CD14-positive monocyte (primary cell): ENCODE measurements around the gene FOXP1. TPM values are rescaled to one million over a fixed set of nuclear protein-coding genes. Genes with fewer than 3 reads are reported as not detected.

ENCODE experiments used
- DNase-seq, 3 donors: peaks; one replicate each; pipeline ENCODE4 v3.0.0-alpha.2; 2011 to 2022
- H2AFZ ChIP-seq: 2 replicates; pipeline ENCODE4 v1.6.0; 2012; ENCODE audit warnings: mild to moderate bottlenecking, low read depth, low read length, inconsistent platforms; ENCODE audit not compliant: insufficient read depth, poor library complexity, severe bottlenecking
- H3K27ac ChIP-seq, 2 donors: 1 replicate in 1 of 2; 2 replicates in 1 of 2; pipeline ENCODE4 v1.5.1; 2012 to 2013; ENCODE audit warnings: low read length in 2 of 2, control low read depth in 1 of 2, inconsistent platforms in 1 of 2, low read depth in 1 of 2, mild to moderate bottlenecking in 1 of 2
- H3K27me3 ChIP-seq, 2 donors: one replicate each; pipeline versions ENCODE4 v1.6.0 to v1.6.1; 2011 to 2013; ENCODE audit warnings: low read length in 2 of 2; ENCODE audit not compliant: control insufficient read depth in 2 of 2, insufficient read depth in 2 of 2
- H3K36me3 ChIP-seq, 2 donors: replicated peaks in 1 of 2; 1 replicate in 1 of 2; 2 replicates in 1 of 2; pipeline versions ENCODE4 v1.5.1 to v1.6.1; 2012 to 2013; ENCODE audit warnings: low read length in 2 of 2, control low read depth in 1 of 2, inconsistent platforms in 1 of 2, mild to moderate bottlenecking in 1 of 2; ENCODE audit not compliant: insufficient read depth in 2 of 2, control insufficient read depth in 1 of 2
- H3K4me1 ChIP-seq, 2 donors: 1 replicate in 1 of 2; 2 replicates in 1 of 2; pipeline versions ENCODE4 v1.5.1 to v1.6.1; 2012 to 2013; ENCODE audit warnings: low read length in 2 of 2, control low read depth in 1 of 2, inconsistent platforms in 1 of 2, mild to moderate bottlenecking in 1 of 2, moderate library complexity in 1 of 2; ENCODE audit not compliant: insufficient read depth in 2 of 2, control insufficient read depth in 1 of 2
- H3K4me2 ChIP-seq: replicated peaks from 2 replicates; pipeline ENCODE3; 2012; ENCODE audit warnings: low read length, moderate library complexity, mild to moderate bottlenecking; ENCODE audit not compliant: poor library complexity, severe bottlenecking; ENCODE audit errors: extremely low read depth
- H3K4me3 ChIP-seq, 3 experiments: fragments of 200-600 bp in 1 of 3; sonication (generic) in 1 of 3; replicated peaks in 1 of 3; 1 replicate in 2 of 3; 2 replicates in 1 of 3; pipeline ENCODE4 v1.5.1; 2011 to 2013; ENCODE audit warnings: low read length in 3 of 3, mild to moderate bottlenecking in 3 of 3, control low read depth in 2 of 3, low read depth in 2 of 3, inconsistent platforms in 1 of 3, moderate library complexity in 1 of 3
- H3K79me2 ChIP-seq: 2 replicates; pipeline ENCODE4 v1.6.0; 2012; ENCODE audit warnings: mild to moderate bottlenecking, control low read depth, inconsistent platforms, low read length, moderate library complexity; ENCODE audit not compliant: insufficient read depth
- H3K9ac ChIP-seq: 2 replicates; pipeline ENCODE4 v1.6.0; 2017; ENCODE audit warnings: low read length, mild to moderate bottlenecking; ENCODE audit not compliant: insufficient read depth, poor library complexity, severe bottlenecking
- H3K9me3 ChIP-seq, 2 donors: replicated peaks in 1 of 2; 1 replicate in 1 of 2; 2 replicates in 1 of 2; pipeline versions ENCODE4 v1.5.1 to v1.6.1; 2012 to 2013; ENCODE audit warnings: low read length in 2 of 2, control low read depth in 1 of 2; ENCODE audit not compliant: control insufficient read depth in 1 of 2, insufficient read depth in 1 of 2
- H4K20me1 ChIP-seq: 2 replicates; pipeline ENCODE4 v1.6.0; 2012; ENCODE audit warnings: mild to moderate bottlenecking, low read length, control low read depth, moderate library complexity; ENCODE audit not compliant: insufficient read depth
- H3K27ac Mint-ChIP-seq, 7 donors: one replicate each; pipeline ENCODE4 v1.8.0; 2020; ENCODE audit warnings: mild to moderate bottlenecking in 7 of 7, mixed read lengths in 7 of 7, moderate library complexity in 6 of 7, inconsistent platforms in 2 of 7
- H3K27me3 Mint-ChIP-seq, 3 donors: one replicate each; pipeline ENCODE4 v1.8.0; 2021 to 2022; ENCODE audit warnings: low read depth in 3 of 3, mild to moderate bottlenecking in 3 of 3, mixed read lengths in 3 of 3, moderate library complexity in 3 of 3, inconsistent platforms in 1 of 3
- H3K36me3 Mint-ChIP-seq, 2 donors: one replicate each; pipeline ENCODE4 v1.8.0; 2020; ENCODE audit warnings: mixed read lengths in 2 of 2, inconsistent platforms in 1 of 2, mild to moderate bottlenecking in 1 of 2
- H3K4me1 Mint-ChIP-seq: one replicate; pipeline ENCODE4 v1.8.0; 2020; ENCODE audit warnings: mild to moderate bottlenecking, mixed read lengths
- H3K4me3 Mint-ChIP-seq, 2 donors: one replicate each; pipeline ENCODE4 v1.8.0; 2020; ENCODE audit warnings: mild to moderate bottlenecking in 2 of 2, mixed read lengths in 2 of 2, moderate library complexity in 1 of 2
- H3K9me3 Mint-ChIP-seq, 7 donors: one replicate each; pipeline ENCODE4 v1.8.0; 2020 to 2022; ENCODE audit warnings: mixed read lengths in 7 of 7, mild to moderate bottlenecking in 6 of 7, moderate library complexity in 6 of 7, inconsistent platforms in 2 of 7
- CTCF ChIP-seq: fragments of 200-600 bp; IDR thresholded peaks from one replicate; pipeline ENCODE4 v1.8.0; 2022; ENCODE audit warnings: antibody characterized with exemption, mild to moderate bottlenecking
- WGBS: methylation state at CpG from one replicate; pipeline ENCODE4 v1.1.5; 2013; ENCODE audit warnings: missing lambda C conversion rate; ENCODE audit not compliant: insufficient coverage; 5-methylcytosine and 5-hydroxymethylcytosine counted together
- intact Hi-C, 2 donors: fragments of 100-400 bp; cut with micrococcal nuclease; formaldehyde crosslinking; loops; one replicate each; pipeline versions ENCODE4 v1.15.0 to v1.15.1; 2023
- polyA plus RNA-seq, 3 donors: library from polyadenylated mRNA; depleted of rRNA in 1 of 3; unstranded in 2 of 3; stranded (reverse) in 1 of 3; fragments of 300-500 nt in 2 of 3; fragments of >200 nt in 1 of 3; fragmentation: Illumina TruSeq in 2 of 3; gene quantifications; 1 replicate in 2 of 3; 2 replicates in 1 of 3; pipeline ENCODE4 v1.2.3, GENCODE V29; 2012 to 2021

Gene FOXP1
- polyA plus RNA-seq, 3 donors: 25.7 to 42.6 (median 27.8) TPM

- Histone ChIP-seq H3K36me3 (no peaks in the 10 kb centered on the region), H3K79me2 (peaks cover 5% of the 10 kb centered on the region), H4K20me1 (peaks cover 50% of the 10 kb centered on the region), H3K4me3 (no peak overlapping the region), H3K27me3 (no peaks in the 10 kb centered on the region), H3K9me3 (no peaks in the 10 kb centered on the region), H3K4me2 (no peak overlapping the region), H3K27ac (no peak overlapping the region), H2AFZ (no peak overlapping the region), H3K4me1 (no peaks in the 10 kb centered on the region), H3K9ac (no peak overlapping the region)
- no peak overlapping the region for H3K4me3 Mint-ChIP-seq
- peaks cover 6 to 16% of the 10 kb centered on the region in 2 donors for H3K36me3 Mint-ChIP-seq
- no peaks in the 10 kb centered on the region for H3K27me3 Mint-ChIP-seq
- no peak for TF ChIP-seq CTCF
- no peaks in the 10 kb centered on the region for H3K9me3 Mint-ChIP-seq
- no CpG with 5 or more reads among the region's 4 CpGs for WGBS
- intact Hi-C loops: no loop called here
- H3K4me1 Mint-ChIP-seq: no peaks in the 10 kb centered on the region
- no peak overlapping the region for H3K27ac Mint-ChIP-seq
- DNase-seq: no peak
Measured at GRCh38 chr3:71288269-71288930, 295.1 kb downstream of the FOXP1 start.

- H2AFZ ChIP-seq: no peak overlapping the region
- H3K4me3 ChIP-seq: no peak overlapping the region
- 80% methylated on average over 1 of the region's 5 CpGs for WGBS
- Mint-ChIP-seq H3K4me1 (no peaks in the 10 kb centered on the region), H3K27me3 (no peaks in the 10 kb centered on the region), H3K27ac (peak overlapping the region in 1 of 7 donors; percentile 33), H3K9me3 (no peaks in the 10 kb centered on the region), H3K36me3 (peaks cover 6 to 10% of the 10 kb centered on the region in 2 donors), H3K4me3 (no peak overlapping the region)
- H3K4me2 ChIP-seq: no peak overlapping the region
- DNase-seq: no peak
- no peaks in the 10 kb centered on the region for H3K36me3 ChIP-seq
- H3K9ac ChIP-seq: no peak overlapping the region
- no peaks in the 10 kb centered on the region for H3K9me3 ChIP-seq
- H3K4me1 ChIP-seq: no peaks in the 10 kb centered on the region
- intact Hi-C loops: no loop called here
- H4K20me1 ChIP-seq: peaks cover 60% of the 10 kb centered on the region
- H3K79me2 ChIP-seq: peaks cover 17% of the 10 kb centered on the region
- TF ChIP-seq CTCF: no peak
- no peak overlapping the region for H3K27ac ChIP-seq
- no peaks in the 10 kb centered on the region for H3K27me3 ChIP-seq
Measured at GRCh38 chr3:71285086-71285485, 298.4 kb downstream of the FOXP1 start.
